Epidermal melanocyte (primary cell): ENCODE measurements around the gene VMO1.

Source experiments
- DNase-seq: peaks from one replicate; pipeline ENCODE4 v3.0.0; 2011; ENCODE audit warnings: low spot score; ENCODE audit not compliant: insufficient read length

Gene VMO1

DNA sequence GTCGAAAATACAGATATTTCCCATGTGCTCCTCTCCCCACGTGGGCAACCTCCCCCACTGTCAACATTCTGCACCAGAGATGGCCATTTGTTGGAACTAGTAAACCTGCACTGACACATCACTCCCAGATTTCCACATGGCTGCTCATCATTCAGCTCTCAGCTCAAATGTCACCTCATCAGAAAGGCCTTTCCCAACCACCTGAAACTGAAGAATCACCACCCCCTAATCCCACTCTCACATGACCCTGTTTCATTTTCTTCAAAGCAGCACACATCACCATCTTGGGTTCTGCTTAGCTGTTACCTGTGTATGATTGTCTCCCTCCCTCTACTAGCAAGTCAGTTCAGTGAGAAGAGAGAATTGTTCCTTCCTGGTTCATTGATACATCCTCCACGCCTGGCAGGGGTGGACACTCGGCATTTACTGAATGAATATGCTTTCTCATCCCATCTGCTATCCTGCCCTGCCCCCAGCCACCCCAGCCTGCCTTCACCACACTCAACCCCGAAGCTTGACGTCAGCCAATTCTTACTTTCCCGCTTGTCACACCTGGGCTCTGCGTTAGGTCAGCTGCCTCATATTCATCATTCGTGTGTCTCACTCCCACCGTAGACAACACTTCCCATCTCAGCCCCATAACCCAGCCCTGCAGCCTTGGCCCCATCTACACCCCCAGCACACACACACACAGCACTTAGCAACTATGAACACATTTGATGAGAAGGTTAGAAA lies 14.5 kb upstream of the VMO1 start:
- DNase-seq, result no peak

DNA sequence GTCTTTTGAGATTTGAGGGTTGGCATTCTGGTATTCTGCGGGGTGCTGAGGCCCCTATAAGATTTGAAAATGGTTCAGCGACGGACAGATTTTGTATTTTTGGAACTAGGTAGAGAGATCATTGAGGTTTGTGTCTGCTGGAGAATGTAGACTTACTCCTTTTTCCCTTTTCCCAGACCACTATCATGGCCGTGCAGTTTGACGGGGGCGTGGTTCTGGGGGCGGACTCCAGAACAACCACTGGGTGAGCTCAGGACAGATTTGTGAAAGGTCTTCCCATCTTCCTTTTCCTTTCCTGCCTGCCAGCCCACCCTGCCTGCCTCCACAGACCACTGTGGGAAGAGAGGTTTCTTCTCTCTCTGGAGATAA lies 10.4 kb upstream of the VMO1 start:
- no peak for DNase-seq

DNA sequence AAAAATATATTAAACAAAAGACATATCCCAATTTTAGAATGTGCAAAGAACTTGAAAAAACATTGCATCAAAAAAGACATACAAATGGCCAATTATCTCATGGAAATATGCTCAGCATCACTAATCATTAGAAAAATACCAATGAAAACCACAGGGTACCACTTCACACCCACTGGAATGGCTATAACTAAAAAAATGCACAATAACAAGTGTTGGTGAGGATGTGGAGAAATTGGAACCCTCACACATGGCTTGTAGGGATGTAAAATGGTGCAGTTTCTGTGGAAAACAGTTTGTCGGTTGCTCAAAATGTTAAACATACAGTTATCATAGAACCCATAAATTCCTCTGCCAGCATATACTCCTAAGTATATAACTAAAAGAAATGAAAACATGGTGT lies 9.0 kb upstream of the VMO1 start:
- DNase-seq, result no peak

DNA sequence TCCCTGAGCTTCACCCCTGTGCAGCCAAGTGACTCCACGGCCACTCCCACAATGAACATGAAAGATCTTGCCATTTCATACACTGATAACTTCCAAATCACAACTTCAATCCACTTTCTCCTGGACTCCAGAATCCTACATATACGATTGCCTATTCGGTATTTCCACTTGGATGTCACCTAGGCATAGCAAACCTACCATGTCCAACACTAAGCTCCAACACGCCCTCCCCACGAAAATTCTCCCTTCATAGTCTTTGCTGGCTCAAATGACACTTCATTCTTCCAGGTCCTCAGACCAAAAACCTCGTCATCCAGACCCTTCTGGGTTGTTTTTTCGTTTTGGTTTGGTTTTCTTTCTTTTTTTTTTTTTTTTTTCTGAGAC lies 4.5 kb upstream of the VMO1 start:
- no peak for DNase-seq

DNA sequence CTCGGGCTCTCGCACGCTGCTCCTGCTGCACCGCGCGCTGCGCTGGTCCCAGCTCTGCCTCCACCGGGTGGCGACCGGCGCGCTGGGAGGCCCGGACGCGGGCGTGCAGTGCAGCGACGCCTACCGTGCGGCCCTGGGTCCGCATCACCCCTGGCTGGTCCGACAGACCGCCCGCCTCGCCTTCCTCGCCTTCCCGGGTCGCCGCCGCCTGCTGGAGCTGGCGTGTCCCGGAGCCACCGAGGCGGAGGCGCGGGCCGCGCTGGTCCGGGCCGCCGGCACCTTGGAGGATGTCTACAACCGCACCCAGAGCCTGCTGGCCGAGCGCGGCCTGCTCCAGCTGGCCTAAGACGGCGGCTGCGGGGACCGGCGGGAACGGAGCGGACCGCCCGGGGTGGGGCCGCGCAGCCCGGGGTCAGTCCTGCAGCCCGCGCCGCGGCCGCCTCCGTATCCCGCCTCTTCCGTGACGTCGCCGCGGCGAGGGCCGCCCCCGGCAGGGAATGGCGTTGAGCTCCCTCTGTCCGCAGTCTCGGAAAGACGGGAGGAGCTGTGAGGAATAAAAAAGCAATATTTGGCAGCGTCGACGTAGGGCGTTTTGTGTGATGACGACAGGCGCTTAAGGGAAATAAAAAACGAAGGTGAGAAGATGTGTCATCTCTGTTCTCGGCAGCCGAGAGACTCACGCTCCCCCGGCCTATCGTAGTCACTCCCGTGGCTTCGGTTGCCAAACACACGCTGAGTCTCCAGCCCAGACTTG lies 4.0 kb upstream of the VMO1 start:
- DNase-seq, result peak; percentile 95

DNA sequence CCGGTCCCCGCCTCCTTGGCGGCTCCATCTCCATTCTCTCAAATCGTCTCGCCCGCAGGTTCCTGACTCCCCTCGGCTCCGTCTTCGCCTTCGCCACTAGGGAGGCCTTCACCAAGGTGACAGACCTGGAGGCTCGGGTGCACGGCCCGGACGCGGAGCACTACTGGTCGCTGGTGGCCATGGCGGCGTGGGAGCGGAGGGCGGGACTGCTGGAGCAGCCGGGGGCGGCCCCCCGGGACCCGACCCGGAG lies 3.5 kb upstream of the VMO1 start:
- no peak for DNase-seq

DNA sequence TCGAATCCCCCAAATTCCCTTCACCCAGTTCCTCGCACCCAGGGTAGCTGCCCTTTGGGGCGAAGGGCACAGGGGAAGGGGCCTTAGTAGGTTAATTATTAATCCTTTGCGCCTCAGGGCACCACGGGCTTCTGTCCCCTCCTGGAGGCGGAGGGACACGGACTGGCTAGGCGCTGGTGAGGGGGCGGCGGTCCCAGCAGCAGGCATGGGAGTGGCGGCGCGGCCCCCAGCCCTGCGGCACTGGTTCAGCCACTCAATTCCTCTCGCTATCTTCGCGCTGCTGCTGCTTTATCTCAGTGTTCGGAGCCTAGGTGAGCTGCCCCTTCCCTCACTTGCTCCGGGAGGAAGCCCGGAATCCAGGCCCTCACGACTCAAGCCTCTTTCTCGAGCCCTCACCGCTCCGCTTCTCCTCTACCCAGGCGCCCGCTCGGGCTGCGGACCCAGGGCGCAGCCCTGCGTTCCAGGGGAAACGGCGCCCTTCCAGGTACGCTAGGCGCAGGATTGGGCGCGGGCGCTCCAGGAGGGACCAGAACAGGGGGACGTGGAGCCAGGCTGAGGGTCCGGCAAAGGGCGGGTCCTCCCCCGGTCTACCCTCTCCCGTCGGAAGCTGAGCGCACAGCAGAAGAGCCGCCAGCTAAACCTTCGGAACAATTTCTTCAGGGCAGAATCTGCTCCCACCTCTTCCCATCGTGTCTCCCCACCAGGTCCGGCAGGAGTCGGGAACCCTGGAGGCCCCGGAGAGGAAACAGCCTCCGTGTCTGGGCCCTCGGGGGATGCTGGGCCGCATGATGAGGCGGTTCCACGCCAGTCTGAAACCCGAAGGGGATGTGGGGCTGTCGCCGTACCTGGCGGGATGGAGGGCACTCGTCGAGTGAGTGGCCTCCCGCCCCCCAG lies 2.9 kb upstream of the VMO1 start, which contains the start of gene GLTPD2:
TSS of gene GLTPD2 (plus strand) at position 158 of the 894 bp plus-strand sequence. CDS start at position 206, 48 bp downstream.
- no peak for DNase-seq

DNA sequence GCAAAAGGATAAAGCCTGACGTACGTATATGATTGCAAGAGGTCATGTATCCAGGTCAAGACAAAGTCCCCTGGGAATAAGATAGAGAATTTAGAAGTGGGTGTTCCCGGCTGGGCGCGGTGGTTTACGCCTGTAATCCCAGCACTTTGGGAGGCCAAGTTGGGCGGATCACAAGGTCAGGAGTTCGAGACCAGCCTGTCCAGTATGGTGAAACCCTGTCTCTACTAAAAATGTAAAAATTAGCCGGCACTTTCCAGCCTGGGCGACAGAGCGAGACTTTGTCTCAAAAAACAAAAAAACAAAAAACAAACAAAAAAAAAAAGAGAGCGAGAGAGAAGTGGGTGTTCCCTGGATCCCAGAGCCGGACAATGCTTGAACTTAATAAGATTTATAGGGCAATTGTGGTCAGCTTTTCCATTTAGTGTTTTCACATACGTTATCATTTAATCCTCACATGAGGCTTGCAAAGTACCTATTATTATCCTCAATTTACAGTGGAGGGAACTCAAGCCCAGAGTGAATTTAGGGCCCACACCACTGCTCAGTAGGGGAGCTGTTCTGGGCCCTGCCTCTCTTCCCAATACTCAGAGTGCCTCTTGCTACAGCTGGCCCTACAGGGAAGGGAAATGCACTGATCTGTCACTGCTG lies 2.1 kb upstream of the VMO1 start:
- DNase-seq, result no peak

DNA sequence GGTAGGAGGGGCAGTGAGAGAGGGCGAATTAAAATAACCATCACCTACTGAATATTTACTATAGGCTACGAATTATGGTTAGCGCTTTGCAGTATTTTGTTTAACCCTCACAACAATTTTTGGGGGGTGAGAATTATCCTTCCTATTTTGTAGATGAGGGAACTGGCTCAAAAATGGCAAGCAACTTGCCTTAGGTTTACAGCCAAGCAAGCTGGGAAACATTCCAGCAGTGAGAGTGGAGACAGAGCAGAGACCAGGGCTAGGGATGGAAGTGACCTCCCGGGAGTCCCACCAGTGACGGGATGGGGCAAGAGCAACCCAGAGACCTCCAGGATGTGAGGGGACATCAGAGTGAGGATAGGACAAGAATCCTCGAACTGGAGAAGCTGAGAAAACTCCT lies 352 bp upstream of the VMO1 start:
- DNase-seq, result no peak

DNA sequence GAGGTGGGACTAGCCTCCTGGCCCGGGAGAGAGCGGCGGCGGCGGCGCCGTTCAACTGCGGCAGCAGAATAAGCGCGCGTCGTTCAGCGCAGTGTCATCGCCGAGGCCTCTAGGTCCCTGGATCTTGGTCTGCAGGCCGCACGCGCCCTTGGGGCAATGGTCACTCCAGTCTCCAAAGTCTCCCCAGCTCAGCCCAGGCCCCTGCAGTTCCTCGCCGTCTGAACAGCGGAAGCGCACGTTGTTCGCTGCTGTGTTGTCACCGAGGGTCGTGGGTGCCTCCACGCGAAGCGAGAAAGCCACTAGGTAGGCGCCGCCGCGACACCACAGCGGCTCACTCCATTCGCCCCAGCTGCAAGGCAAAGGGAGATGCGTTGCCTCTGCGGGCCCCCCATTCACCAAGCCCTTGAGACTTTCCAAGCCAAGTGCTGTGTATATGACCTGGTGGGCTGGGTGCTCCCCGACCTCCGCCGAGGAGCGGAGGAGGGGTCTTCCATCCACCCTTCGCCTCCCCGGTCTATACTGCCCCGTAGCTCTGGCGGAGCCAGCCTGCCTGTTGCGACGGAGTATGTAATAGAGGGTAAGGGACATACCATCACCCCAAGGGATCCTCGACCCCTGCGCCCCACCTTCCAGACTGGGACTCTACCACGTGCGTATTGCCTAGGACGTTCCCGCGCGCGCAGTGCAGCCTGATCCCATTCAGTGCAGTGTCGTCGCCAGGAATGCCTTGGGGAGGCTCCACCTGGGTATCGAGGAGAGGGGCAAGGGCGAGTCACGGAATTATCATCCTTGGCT lies 656 bp downstream of the VMO1 start:
- DNase-seq, result no peak

DNA sequence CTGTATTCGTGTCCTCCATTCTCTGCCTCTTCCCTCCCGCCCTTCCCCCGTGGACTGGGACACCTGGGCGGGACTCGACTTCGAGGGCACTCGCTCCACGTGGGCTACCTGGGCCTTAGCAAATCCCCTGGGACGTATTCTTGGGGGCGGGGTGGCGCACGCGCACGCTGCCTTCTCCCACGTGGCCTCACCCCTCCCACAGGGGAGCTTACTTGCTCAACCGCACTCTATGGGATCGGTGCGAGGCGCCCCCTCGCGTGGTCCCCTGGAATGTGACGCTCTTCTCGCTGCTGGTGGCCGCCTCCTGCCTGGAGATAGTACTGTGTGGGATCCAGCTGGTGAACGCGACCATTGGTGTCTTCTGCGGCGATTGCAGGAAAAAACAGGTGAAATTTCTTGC lies 3.5 kb downstream of the VMO1 start:
- DNase-seq, result no peak

DNA sequence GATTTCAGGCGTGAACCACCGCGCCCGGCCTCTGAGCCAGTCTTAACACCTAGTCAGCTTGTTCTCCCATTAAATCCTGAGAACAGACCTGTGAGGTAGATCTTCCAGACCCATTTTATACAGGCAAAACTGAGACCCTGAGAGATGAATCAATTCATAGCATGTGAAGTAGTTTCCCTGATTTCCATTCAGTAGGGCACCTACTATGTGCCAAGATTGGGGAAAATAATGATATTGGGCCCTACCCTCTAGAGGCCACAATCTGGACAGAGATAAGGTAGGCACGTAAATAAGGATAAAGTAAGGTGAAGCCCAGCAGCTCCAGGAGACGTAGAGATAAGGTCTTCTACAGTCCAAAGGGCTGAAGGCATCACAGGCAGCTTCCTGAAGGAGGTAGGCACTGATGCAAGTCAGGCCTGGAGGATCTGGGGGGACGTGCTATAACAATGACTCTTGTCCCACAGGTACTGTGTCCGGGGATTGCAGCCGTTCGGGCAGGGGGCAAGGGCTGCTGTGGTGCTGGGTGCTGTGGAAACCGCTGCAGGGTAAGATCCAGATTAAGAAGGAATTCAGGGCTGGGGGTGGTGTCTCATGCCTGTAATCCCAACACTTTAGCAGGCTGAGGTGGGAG lies 5.7 kb downstream of the VMO1 start:
- no peak for DNase-seq

DNA sequence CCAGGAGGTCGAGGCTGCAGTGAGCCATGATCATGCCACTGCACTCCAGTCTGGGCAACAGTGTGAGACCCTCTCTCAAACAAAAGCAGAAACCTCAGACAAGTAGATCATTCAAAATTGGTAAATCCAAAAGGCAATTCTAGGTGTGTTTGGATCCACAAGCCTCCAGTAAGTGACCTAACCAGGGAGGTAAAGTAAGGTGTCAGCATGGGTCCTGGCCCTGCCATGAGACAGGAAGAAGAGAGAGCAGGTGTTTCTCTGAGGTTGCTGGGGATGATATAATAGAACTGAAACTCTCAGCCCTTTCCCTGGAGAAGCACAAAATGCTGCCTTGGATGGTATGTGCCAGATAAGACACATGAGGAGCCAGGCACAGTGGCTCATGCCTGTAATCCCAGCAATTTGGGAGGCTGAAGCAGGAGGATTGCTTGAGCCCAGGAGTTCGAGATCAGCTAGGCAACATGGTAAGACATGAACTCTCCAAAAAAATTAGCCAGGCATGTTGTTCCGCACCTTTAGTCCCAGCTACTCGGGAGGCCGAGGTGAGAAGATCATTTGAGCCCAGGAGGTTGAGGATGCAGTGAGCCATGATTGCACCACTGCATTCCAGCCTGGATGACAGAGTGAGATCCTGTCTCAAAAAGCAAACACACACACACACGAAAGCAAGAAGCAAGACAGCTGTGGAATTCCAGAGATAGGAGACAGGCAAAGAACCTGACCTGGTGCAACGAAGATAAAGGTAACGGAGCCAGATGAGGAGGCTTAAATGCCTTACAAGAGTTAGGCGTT lies 8.0 kb downstream of the VMO1 start:
- DNase-seq, result no peak

DNA sequence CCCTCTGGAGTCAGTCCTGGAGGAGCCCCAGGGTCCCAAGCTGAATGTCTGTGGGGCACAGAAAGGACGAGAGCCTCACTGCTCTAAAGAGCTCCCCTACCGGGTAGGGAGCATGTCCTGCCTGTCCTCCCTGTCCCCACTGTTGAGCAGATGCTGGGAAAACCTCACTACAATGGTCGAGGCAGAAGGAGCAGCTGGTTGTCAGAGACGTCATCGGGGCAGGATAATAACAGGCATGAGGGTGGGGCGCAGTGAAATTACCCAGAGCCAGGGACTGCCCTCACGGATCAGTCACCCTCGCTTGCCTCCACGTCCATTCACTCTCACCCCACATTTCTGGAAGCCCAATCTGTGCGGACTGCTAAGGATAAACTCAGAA lies 13.9 kb downstream of the VMO1 start:
- DNase-seq, result no peak

DNA sequence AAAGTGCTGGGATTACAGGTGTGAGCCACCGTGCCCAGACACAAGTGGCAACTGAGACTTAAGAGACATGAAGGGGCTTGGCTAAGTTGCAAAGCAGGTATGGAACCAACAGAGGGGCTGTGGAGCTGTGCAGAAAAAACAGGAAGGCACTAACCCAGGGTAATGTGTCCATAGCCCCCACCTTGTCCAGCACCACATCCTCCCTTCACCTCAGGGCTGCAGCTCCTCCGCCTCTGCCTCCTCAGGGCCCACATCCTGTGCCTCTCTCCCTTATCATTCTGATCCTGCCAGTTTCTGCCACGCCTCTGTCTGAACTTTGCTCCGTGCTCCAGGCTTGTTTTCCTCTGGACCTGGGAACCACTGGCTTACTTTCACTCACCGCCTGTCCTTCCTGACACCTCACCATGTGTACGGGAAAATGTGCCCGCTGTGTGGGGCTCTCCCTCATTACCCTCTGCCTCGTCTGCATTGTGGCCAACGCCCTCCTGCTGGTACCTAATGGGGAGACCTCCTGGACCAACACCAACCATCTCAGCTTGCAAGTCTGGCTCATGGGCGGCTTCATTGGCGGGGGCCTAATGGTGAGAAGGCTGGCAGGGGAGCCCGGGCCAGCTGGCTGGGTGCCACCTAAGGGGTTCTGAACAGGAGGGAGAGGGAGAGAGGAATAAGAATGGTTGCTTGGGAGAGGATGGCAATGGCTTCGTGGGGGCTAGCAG lies 14.5 kb downstream of the VMO1 start, which contains the start of gene TM4SF5:
TSS of gene TM4SF5 (plus strand) at position 368 of the 716 bp plus-strand sequence. CDS start at position 405, 37 bp downstream.
- DNase-seq, result no peak

DNA sequence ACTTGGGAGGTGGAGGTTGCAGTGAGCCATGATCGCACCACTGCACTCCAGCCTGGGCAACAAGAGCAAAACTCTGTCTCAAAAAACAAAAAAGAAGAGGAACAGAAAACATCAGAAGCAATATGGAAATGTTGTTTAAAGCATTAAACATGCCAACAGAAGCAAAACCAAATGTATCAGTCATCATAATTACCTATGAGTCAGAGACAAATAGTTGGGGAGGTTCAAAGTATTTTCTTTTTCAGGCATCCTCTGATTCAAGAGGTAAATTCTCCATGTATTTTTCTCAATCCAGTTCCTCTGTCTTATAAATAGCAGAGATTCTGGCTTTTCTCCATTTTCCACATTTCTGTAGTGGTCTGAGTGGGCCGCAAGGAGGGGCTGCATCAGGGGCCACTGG lies 16.5 kb downstream of the VMO1 start:
- no peak for DNase-seq

DNA sequence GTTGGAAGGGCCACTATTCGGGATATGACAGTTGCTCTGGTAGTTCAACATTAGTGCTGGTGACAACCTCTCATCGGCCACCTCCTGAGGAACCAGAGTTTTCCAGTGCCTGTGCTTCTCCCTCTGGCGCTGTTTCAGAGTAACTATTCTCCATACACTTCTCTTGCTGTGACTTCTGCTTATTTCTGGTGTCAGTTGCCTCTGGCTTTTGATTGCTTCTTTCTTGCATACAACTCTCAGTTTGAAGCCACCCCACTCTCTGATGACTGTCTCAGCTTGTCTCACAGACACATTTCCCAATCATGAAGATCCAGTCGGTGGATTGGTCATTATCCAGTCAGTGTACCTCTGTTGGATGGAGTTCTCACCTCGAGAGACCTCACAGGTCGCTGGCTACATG lies 17.9 kb downstream of the VMO1 start:
- no peak for DNase-seq

DNA sequence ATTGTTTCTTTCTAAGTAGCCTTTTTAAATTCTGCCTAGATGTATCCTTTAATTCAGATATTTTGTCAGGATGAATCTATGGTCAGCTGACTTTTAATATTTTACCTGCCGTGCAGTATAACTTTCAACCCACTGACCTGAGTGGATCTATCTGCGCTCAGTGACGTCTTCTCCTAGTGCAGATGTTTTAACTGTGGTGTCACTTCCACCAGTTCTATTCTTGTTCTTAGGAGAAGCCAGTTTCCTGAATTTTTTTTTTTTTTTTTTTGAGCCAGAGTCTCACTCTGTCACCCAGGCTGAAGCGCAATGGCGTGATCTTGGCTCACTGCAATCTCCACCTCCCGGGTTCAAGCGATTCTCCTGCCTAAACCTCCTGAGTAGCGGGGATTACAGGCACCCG lies 19.4 kb downstream of the VMO1 start:
- no peak for DNase-seq

DNA sequence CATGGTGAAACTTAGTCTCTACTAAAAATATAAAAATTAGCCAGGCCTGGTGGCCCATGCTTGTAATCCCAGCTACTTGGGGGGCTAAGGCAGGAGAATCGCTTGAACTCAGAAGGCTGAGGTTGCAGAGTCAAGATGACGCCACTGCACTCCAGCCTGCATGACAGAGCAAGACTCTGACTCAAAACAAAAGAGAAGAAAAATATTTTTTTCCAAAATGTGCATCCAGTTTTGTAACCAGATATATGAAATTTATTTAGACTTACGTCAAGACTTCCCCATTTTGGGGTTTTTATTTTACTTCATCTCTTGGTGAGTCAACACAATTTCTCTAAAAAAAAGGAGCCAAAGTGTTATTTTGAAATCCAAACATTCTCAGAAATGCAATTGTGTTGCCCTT lies 20.0 kb downstream of the VMO1 start:
- DNase-seq, result no peak
